ENCODE results near the gene PGAP1.
"Not testable (repeated sequence)": the region's sequence is repeated elsewhere in the genome, so short reads cannot be mapped to it uniquely, and the experiment has no call there.

The PGAP1 gene

DNA sequence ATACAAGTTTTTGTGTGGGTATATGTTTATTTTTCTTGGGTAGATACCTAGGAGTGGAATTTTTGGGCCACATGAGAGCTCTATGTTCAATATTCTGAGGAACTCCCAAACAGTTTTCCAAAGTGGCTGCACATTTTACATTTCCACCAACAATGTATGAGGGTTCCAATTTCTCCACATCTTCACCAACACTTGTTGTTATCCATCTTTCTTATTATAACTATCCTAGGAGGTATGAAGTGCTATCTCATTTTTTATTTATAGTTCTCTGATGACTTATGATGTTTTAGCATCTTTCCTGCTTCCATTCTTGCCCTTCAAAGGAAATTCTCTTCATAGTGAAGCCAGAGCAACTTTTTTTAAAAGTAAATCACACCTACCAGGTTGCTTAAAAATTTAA is 8.7 kb downstream of the PGAP1 start:
- Histone ChIP-seq H3K27ac (no peak overlapping the region), H3K9ac (no peak overlapping the region), H3K36me3 (ENCODE audit: insufficient read depth) (no peaks in the 10 kb centered on the region), H3K4me1 (ENCODE audit: low read depth, poor library complexity, severe bottlenecking) (no peaks in the 10 kb centered on the region), H4K20me1 (ENCODE audit: insufficient read depth) (no peaks in the 10 kb centered on the region), H3K4me3 (IDR thresholded peaks at IDR 0.05; ENCODE audit: insufficient read depth, low read depth, low read length) (no peak overlapping the region), H2AFZ (ENCODE audit: low read depth) (no peak overlapping the region), H3K4me2 (no peak overlapping the region), H3K27me3 (ENCODE audit: insufficient read depth, low read depth) (no peaks in the 10 kb centered on the region), H3K79me2 (ENCODE audit: insufficient read depth, low read depth) (no peaks in the 10 kb centered on the region)
- no peak for TF ChIP-seq CTCF (conservative IDR thresholded peaks at IDR 0.05; ENCODE audit: low read depth, low read length)

GRCh38 chr2:196915507-196916189 is 10.9 kb downstream of the PGAP1 start:
- Histone ChIP-seq H3K27ac (no peak overlapping the region), H2AFZ (ENCODE audit: low read depth) (no peak overlapping the region), H3K27me3 (ENCODE audit: insufficient read depth, low read depth) (no peaks in the 10 kb centered on the region), H3K4me3 (IDR thresholded peaks at IDR 0.05; ENCODE audit: insufficient read depth, low read depth, low read length) (no peak overlapping the region), H3K4me2 (no peak overlapping the region), H3K9ac (no peak overlapping the region), H3K79me2 (ENCODE audit: insufficient read depth, low read depth) (no peaks in the 10 kb centered on the region), H4K20me1 (ENCODE audit: insufficient read depth) (no peaks in the 10 kb centered on the region), H3K36me3 (ENCODE audit: insufficient read depth) (no peaks in the 10 kb centered on the region), H3K4me1 (ENCODE audit: low read depth, poor library complexity, severe bottlenecking) (no peaks in the 10 kb centered on the region)
- TF ChIP-seq CTCF (conservative IDR thresholded peaks at IDR 0.05; ENCODE audit: low read depth, low read length): no peak

GRCh38 chr2:196914867-196915460 is 11.5 kb downstream of the PGAP1 start:
- H2AFZ ChIP-seq (ENCODE audit: low read depth): no peak overlapping the region
- no peak overlapping the region for H3K4me3 ChIP-seq (IDR thresholded peaks at IDR 0.05; ENCODE audit: insufficient read depth, low read depth, low read length)
- H3K27ac ChIP-seq: no peak overlapping the region

GRCh38 chr2:196913691-196914090 is 12.8 kb downstream of the PGAP1 start:
- Histone ChIP-seq H3K4me3 (IDR thresholded peaks at IDR 0.05; ENCODE audit: insufficient read depth, low read depth, low read length) (no peak overlapping the region), H2AFZ (ENCODE audit: low read depth) (no peak overlapping the region), H3K9ac (no peak overlapping the region), H4K20me1 (ENCODE audit: insufficient read depth) (no peaks in the 10 kb centered on the region), H3K79me2 (ENCODE audit: insufficient read depth, low read depth) (no peaks in the 10 kb centered on the region), H3K36me3 (ENCODE audit: insufficient read depth) (no peaks in the 10 kb centered on the region), H3K27me3 (ENCODE audit: insufficient read depth, low read depth) (no peaks in the 10 kb centered on the region), H3K4me2 (no peak overlapping the region), H3K4me1 (ENCODE audit: low read depth, poor library complexity, severe bottlenecking) (no peaks in the 10 kb centered on the region), H3K27ac (no peak overlapping the region)
- TF ChIP-seq CTCF (conservative IDR thresholded peaks at IDR 0.05; ENCODE audit: low read depth, low read length): no peak

More at GRCh38 chr2:196914867-196915460, 11.5 kb downstream of the PGAP1 start:
- Histone ChIP-seq H3K4me2 (no peak overlapping the region), H3K9ac (no peak overlapping the region), H4K20me1 (ENCODE audit: insufficient read depth) (no peaks in the 10 kb centered on the region), H3K27me3 (ENCODE audit: insufficient read depth, low read depth) (no peaks in the 10 kb centered on the region), H3K4me1 (ENCODE audit: low read depth, poor library complexity, severe bottlenecking) (no peaks in the 10 kb centered on the region), H3K79me2 (ENCODE audit: insufficient read depth, low read depth) (no peaks in the 10 kb centered on the region), H3K36me3 (ENCODE audit: insufficient read depth) (no peaks in the 10 kb centered on the region)
- TF ChIP-seq CTCF (conservative IDR thresholded peaks at IDR 0.05; ENCODE audit: low read depth, low read length): no peak

DNA sequence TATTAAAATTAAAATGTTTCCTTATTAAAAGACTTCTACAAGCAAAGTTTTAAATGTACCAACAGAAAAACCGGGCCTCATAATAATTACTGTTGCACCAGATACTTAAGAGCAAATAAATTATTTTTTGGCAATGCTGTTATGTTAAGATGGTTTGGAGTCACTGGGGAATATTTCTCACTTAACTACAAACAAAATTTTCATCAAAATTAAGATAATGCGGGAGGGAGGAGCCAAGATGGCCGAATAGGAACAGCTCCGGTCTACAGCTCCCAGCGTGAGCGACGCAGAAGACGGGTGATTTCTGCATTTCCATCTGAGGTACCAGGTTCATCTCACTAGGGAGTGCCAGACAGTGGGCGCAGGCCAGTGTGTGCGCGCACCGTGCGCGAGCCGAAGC is 21.1 kb downstream of the PGAP1 start:
- H4K20me1 ChIP-seq (ENCODE audit: insufficient read depth); H2AFZ ChIP-seq (ENCODE audit: low read depth); H3K79me2 ChIP-seq (ENCODE audit: insufficient read depth, low read depth); H3K36me3 ChIP-seq (ENCODE audit: insufficient read depth); H3K27me3 ChIP-seq (ENCODE audit: insufficient read depth, low read depth); H3K4me1 ChIP-seq (ENCODE audit: low read depth, poor library complexity, severe bottlenecking); H3K27ac ChIP-seq; H3K4me2 ChIP-seq; H3K4me3 ChIP-seq (IDR thresholded peaks at IDR 0.05; ENCODE audit: insufficient read depth, low read depth, low read length); H3K9ac ChIP-seq: not testable (repeated sequence)

Data from KMS-11 (cell line).